ENCODE data around the gene B4GALNT4. TPM values are rescaled to one million over a fixed set of nuclear protein-coding genes. Genes with fewer than 3 reads are reported as not detected.

B4GALNT4 gene
- total and polyA plus RNA-seq, 2 donors from 2014 or later, result 0.82 to 1.4 TPM

DNA sequence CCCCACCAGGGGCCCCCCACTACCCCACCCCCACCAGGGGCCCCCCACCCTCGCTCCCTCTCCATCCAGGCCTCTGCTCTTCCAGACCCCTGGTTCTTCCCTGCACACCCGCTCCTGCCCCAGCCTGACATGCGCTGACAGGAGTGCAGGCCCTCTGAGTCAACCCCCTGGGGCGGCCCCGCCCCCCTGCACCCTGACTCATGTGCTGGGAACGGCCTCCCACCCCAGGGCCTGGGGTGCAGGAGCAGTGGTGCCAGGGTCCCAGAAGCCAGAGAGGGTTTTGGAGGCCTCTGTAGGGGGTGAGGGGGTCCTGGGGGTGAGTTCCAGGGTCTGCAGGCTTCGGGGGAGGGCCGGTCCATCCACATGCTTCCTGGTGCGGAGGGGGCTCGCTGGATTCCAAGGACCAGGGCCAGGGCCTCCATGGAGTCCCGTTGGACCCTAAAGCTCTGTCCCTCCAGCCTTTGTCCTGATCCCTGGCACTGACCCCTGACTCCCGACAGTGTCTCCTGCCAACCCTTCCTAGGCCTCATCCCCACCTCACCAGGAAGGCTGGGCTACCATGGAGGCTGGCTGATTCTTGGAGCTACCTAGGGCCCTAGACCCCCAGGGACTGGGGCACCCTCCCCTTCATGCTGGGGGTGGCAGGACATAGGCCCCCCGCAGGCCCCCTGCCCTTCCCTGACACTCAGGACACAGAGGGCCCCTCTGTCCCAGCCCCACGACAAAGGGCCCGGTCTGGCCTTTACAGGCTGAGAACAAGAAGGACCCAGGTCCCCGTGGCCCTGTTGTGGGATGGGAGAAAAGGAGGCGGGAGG, 24.1 kb downstream of the B4GALNT4 start:
- H3K4me3 ChIP-seq (ENCODE audit: low read length in 3 of 3), result no peak overlapping the region
- no peaks in the 10 kb centered on the region for H3K27me3 ChIP-seq (ENCODE audit: control insufficient read depth, insufficient read depth, low read length)
- no peaks in the 10 kb centered on the region for H3K4me1 ChIP-seq (ENCODE audit: control insufficient read depth in 2 of 3, insufficient read depth in 2 of 3, low read depth in 1 of 3, low read length in 3 of 3)
- H3K27ac ChIP-seq (ENCODE audit: low read depth in 2 of 2, low read length in 2 of 2), result no peak overlapping the region
- FAIRE-seq (no peak), DNase-seq (no peak)
- H3K36me3 ChIP-seq (ENCODE audit: control insufficient read depth in 2 of 3, insufficient read depth in 3 of 3, low read length in 3 of 3), result no peaks in the 10 kb centered on the region
- intact Hi-C loops (cut with DNase I), result no loop called here
- TF ChIP-seq CTCF (IDR thresholded peaks at IDR 0.05; ENCODE audit: borderline replicate concordance, extremely low read depth, insufficient read depth), result no peak
- no peak overlapping the region for H3K9ac ChIP-seq (ENCODE audit: low read length in 3 of 3)
- no peaks in the 10 kb centered on the region for H3K9me3 ChIP-seq (ENCODE audit: control insufficient read depth in 2 of 3, insufficient read depth in 1 of 3, low read length in 3 of 3)

GRCh38 chr11:394034-394857, 24.9 kb downstream of the B4GALNT4 start, which contains the start of gene PKP3:
Gene PKP3, plus strand, starts transcription at chr11:394209. Its CDS starts 84 bp downstream, at chr11:394293.
- Histone ChIP-seq H3K4me3 (ENCODE audit: low read length in 3 of 3) (no peak within 1 kb of the TSS), H3K9me3 (ENCODE audit: control insufficient read depth in 2 of 3, insufficient read depth in 1 of 3, low read length in 3 of 3) (no peaks in the 10 kb centered on the region), H3K27me3 (ENCODE audit: control insufficient read depth, insufficient read depth, low read length) (no peaks in the 10 kb centered on the region), H3K9ac (ENCODE audit: low read length in 3 of 3) (no peak within 1 kb of the TSS), H3K27ac (ENCODE audit: low read depth in 2 of 2, low read length in 2 of 2) (no peak within 1 kb of the TSS), H3K4me1 (ENCODE audit: control insufficient read depth in 2 of 3, insufficient read depth in 2 of 3, low read depth in 1 of 3, low read length in 3 of 3) (no peaks in the 10 kb centered on the region), H3K36me3 (ENCODE audit: control insufficient read depth in 2 of 3, insufficient read depth in 3 of 3, low read length in 3 of 3) (no peaks in the 10 kb centered on the region)
- FAIRE-seq (no peak), DNase-seq (peak in 1 of 5 donors; percentile 44)
- no peak for TF ChIP-seq CTCF (IDR thresholded peaks at IDR 0.05; ENCODE audit: borderline replicate concordance, extremely low read depth, insufficient read depth)
- intact Hi-C loops (cut with DNase I), result no loop called here

DNA sequence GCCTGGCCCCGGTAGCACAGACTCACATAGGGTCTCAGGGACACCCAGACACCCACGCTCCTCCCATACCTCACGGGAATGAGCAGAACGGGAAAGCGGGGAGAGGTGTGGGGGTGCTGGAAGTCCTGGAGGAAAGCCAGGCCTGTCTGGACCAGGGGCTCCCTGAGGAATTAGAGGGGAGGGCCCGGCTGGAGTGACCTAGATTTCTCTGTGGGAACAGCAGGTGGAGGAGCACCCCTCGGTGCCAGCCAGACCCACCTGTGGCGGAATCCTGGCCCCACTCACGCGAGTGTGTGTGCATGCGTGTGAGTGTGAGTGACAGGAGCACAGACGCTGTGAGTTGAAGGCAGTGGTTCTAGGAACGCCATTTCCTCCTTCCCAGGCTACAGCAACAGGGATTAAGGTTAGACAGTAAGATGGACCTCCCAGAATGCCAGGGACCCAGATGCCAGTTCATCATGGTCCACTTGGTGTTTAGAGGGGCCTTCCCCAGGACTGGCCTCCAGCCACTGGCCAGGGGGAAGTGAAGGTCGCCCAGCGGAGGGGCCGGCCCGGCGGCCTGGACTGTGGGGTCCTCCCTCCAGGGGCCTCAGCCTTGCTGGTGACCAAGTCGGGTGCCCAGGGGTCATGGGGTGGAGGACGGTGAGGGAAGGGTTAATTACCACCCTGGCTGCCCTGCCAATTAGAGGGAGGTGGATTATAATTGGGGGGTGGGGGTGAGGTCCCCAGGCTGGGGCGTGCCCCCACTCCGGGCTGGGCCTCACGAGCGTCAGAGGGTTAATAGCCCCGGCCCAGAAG, 25.8 kb downstream of the B4GALNT4 start:
- Histone ChIP-seq H3K9ac (ENCODE audit: low read length in 3 of 3) (no peak overlapping the region), H3K4me1 (ENCODE audit: control insufficient read depth in 2 of 3, insufficient read depth in 2 of 3, low read depth in 1 of 3, low read length in 3 of 3) (no peaks in the 10 kb centered on the region), H3K9me3 (ENCODE audit: control insufficient read depth in 2 of 3, insufficient read depth in 1 of 3, low read length in 3 of 3) (no peaks in the 10 kb centered on the region), H3K36me3 (ENCODE audit: control insufficient read depth in 2 of 3, insufficient read depth in 3 of 3, low read length in 3 of 3) (no peaks in the 10 kb centered on the region), H3K4me3 (ENCODE audit: low read length in 3 of 3) (no peak overlapping the region), H3K27me3 (ENCODE audit: control insufficient read depth, insufficient read depth, low read length) (no peaks in the 10 kb centered on the region), H3K27ac (ENCODE audit: low read depth in 2 of 2, low read length in 2 of 2) (no peak overlapping the region)
- FAIRE-seq (no peak), DNase-seq (no peak)
- intact Hi-C loops (cut with DNase I), result no loop called here
- TF ChIP-seq CTCF (IDR thresholded peaks at IDR 0.05; ENCODE audit: borderline replicate concordance, extremely low read depth, insufficient read depth), result no peak
